NCI-H1694 (cell line): ENCODE measurements around the gene NIPAL4.

Source experiments
- DNase-seq: peaks from one replicate; lab custom pipeline; 2025; lab: John Stamatoyannopoulos, UW

Gene NIPAL4

DNA sequence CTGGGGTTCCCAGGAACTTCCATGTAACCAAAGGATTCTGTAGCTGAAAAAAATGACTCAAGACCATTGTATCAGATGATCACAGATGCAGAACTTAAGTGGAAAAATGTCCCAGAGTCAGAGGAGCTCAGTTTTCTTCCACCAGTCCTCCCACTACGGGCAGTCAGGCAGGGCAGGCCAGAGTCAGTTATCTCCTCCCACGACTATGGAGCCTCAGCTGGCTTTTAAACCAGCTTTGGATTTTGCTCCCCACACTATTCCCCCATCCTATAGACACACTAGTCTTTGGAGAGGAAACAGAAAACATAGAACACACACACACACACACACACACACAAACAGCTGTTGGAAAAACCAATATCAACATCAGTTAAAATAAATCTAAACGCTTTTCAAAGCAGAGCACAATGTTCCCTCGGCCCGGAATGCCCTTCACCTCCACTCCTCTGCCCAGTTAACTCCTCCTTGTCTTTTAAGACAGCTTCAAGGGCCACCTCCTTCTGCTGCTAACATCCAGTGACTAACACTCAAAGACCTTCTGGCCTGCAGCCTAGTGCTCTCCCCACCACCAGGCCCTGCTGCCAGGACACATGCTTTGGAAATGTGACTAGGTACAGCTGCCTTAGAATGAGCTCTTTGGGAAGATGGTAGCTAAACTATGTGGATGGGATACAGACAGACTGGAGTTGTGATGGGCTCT lies 56.8 kb downstream of the NIPAL4 start:
- DNase-seq: no peak

DNA sequence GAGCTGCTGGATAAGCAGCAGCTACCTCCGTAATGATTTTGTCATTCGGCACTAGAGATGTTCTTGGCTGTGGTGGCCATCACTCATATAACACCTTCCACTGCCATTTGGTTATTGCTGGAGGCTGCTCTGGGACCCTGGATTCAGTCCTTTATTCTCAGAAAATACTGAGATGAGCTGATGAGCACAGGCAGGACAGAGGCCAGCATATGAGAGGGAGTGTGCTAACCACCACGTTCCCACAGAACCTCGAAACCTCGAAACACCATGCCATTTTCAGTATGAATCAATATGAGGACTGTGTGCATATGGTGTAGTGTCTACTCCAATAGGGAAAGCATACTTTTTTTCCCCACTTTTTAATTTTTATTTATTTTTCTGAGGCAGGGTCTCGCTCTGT lies 59.0 kb downstream of the NIPAL4 start:
- no peak for DNase-seq

DNA sequence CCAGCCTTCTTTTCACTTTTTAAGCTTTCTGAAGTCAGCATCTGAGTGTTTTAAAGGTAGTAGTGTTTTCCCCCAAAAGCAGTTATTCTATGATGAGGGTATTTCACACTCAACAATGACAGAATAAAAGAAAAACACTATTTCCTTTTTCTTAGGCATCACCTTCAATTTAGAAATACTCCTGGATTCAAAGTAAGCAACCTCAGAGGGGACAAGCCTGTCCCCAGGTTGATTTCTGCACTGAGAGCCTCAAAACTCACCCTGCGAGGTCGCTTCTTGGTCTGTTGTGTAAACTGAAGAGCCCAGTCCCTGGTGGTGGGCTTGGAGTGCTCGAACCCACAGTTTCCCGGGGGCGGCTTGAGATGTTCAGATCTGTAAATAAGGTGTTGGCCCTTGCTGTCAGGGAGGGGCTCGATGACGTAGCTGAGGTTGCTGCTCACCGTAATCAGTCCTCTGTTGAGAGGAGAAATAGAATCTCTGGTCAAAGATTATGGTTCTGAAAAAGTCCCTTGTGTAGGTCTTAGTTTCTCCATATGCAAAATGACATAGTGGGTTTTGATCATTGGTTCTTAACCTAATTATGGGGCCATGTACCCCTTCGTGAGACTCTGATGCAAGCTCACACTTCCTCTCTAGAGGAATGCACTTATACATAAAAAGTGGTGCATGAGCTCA lies 59.7 kb downstream of the NIPAL4 start:
- no peak for DNase-seq

DNA sequence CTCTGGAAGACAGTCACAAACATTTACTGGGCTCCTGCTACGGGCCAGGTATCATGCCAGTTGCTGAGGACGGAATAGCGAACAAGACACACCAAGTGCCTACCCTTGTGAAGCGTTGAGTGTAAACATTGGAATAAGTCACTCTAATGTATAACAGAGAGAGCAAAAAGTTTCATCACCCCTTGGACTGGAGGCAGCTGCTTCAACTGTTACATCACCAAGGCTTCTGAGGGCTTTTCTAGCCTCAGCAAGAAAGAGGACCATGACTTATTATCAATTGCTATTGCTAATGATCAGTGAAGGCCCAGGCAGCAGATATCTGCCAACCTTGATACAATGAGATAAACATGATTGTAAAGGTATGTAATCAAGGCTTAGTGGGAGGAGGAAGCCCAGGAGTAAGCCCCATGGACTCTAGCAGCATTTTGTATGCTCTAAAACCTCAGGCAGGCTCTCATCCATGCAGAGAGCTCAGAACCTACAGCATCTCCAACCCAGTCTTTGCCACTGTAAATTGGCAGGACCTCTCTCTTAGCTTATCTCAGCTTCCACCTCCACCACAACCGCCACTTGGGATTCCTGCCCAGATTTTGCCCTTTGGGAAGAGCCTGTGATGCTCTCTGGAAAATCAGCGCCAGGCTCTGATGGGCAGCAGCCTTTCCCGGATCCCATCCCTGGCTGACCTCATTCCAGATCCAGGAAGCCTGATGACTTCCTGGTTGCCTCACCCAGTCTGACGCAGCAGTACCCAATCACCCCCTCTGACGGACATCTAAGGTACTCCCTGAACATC lies 61.1 kb downstream of the NIPAL4 start:
- no peak for DNase-seq

DNA sequence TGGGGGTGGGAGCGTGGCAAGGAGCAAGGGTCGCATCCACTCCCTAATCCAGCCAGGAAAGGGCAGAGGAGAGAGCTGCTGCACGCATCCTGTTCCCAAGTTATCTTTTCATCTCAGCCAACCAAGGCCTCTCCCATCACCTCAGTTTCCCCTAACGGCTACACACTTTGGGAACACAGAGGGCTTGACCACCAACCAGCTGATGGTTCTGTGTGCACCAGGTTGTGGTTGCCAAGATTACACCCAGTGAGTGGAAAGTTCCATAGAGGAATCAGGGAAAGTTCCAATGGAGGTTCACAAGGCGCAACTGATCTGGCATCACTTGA lies 61.7 kb downstream of the NIPAL4 start:
- DNase-seq: no peak

DNA sequence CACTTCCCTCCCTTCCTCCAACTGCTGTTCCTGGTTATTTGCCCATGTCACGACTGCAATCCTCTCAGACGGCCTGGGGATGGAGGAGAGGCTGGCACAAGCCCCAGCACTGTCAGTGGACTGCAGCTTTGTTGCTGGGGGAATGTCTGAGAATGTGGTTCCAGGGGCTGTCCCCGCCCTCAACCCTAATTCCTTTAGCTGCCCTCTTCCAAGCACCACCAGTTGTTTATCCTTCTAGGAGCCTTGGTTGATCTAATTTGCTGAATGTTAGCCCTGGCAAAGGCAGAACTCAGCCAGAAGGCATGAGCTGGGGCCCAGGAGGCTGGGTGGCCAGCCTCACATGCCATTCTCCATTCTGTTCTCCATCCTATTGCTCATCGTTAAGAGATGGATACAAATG lies 64.0 kb downstream of the NIPAL4 start:
- no peak for DNase-seq
